ENCODE data around the gene GALNT4. TPM values are rescaled to one million over a fixed set of nuclear protein-coding genes. Genes with fewer than 3 reads are reported as not detected.

GALNT4 gene
- total RNA-seq, 1 donor from 2014 or later: 5.7 TPM

GRCh38 chr12:89490922-89491321, 33.7 kb downstream of the GALNT4 start:
- no peak for TF ChIP-seq CTCF (IDR thresholded peaks at IDR 0.05; ENCODE audit: unreplicated experiment)
- Mint-ChIP-seq H3K4me1 (ENCODE audit: unreplicated experiment) (peaks cover 15% of the 10 kb centered on the region), H3K27me3 (ENCODE audit: unreplicated experiment) (no peaks in the 10 kb centered on the region), H3K4me3 (ENCODE audit: unreplicated experiment) (no peak overlapping the region), H3K27ac (ENCODE audit: unreplicated experiment) (no peak overlapping the region), H3K9me3 (ENCODE audit: unreplicated experiment) (no peaks in the 10 kb centered on the region), H3K36me3 (ENCODE audit: low read depth, unreplicated experiment) (peaks cover 26% of the 10 kb centered on the region)
- no peak for DNase-seq (ENCODE audit: low spot score)

- Mint-ChIP-seq H3K27me3 (ENCODE audit: unreplicated experiment) (no peaks in the 10 kb centered on the region), H3K4me1 (ENCODE audit: unreplicated experiment) (no peaks in the 10 kb centered on the region), H3K4me3 (ENCODE audit: unreplicated experiment) (no peak overlapping the region), H3K27ac (ENCODE audit: unreplicated experiment) (no peak overlapping the region), H3K36me3 (ENCODE audit: low read depth, unreplicated experiment) (peaks cover 15% of the 10 kb centered on the region), H3K9me3 (ENCODE audit: unreplicated experiment) (no peaks in the 10 kb centered on the region)
- TF ChIP-seq CTCF (IDR thresholded peaks at IDR 0.05; ENCODE audit: unreplicated experiment): no peak
- no peak for DNase-seq (ENCODE audit: low spot score)
Observed at GRCh38 chr12:89486264-89486663, 38.3 kb downstream of the GALNT4 start.

- H3K4me3 Mint-ChIP-seq (ENCODE audit: unreplicated experiment): no peak overlapping the region
- H3K27ac Mint-ChIP-seq (ENCODE audit: unreplicated experiment): no peak overlapping the region
- H3K4me1 Mint-ChIP-seq (ENCODE audit: unreplicated experiment): no peaks in the 10 kb centered on the region
- H3K9me3 Mint-ChIP-seq (ENCODE audit: unreplicated experiment): no peaks in the 10 kb centered on the region
- no peaks in the 10 kb centered on the region for H3K27me3 Mint-ChIP-seq (ENCODE audit: unreplicated experiment)
- TF ChIP-seq CTCF (IDR thresholded peaks at IDR 0.05; ENCODE audit: unreplicated experiment): no peak
- peaks cover 15% of the 10 kb centered on the region for H3K36me3 Mint-ChIP-seq (ENCODE audit: low read depth, unreplicated experiment)
- DNase-seq (ENCODE audit: low spot score): no peak
Observed at GRCh38 chr12:89484470-89484869, 40.1 kb downstream of the GALNT4 start.

GRCh38 chr12:89481213-89481914, 43.2 kb downstream of the GALNT4 start:
- no peak for DNase-seq (ENCODE audit: low spot score)
- Mint-ChIP-seq H3K36me3 (ENCODE audit: low read depth, unreplicated experiment) (peaks cover 10% of the 10 kb centered on the region), H3K4me3 (ENCODE audit: unreplicated experiment) (no peak overlapping the region), H3K9me3 (ENCODE audit: unreplicated experiment) (no peaks in the 10 kb centered on the region), H3K4me1 (ENCODE audit: unreplicated experiment) (peaks cover 11% of the 10 kb centered on the region), H3K27ac (ENCODE audit: unreplicated experiment) (no peak overlapping the region), H3K27me3 (ENCODE audit: unreplicated experiment) (no peaks in the 10 kb centered on the region)
- TF ChIP-seq CTCF (IDR thresholded peaks at IDR 0.05; ENCODE audit: unreplicated experiment): no peak

- Mint-ChIP-seq H3K4me1 (ENCODE audit: unreplicated experiment) (peaks cover 11% of the 10 kb centered on the region), H3K4me3 (ENCODE audit: unreplicated experiment) (no peak overlapping the region), H3K27ac (ENCODE audit: unreplicated experiment) (no peak overlapping the region), H3K9me3 (ENCODE audit: unreplicated experiment) (no peaks in the 10 kb centered on the region), H3K36me3 (ENCODE audit: low read depth, unreplicated experiment) (peaks cover 5% of the 10 kb centered on the region), H3K27me3 (ENCODE audit: unreplicated experiment) (no peaks in the 10 kb centered on the region)
- no peak for TF ChIP-seq CTCF (IDR thresholded peaks at IDR 0.05; ENCODE audit: unreplicated experiment)
- DNase-seq (ENCODE audit: low spot score): no peak
Observed at GRCh38 chr12:89479982-89480381, 44.6 kb downstream of the GALNT4 start.

Data from endothelial cell (in vitro differentiated cells).